Activated B cell treated with CpG ODN at 0.5 μM for 24 hours (primary cell): Measurements from ENCODE around the gene NEURL3. TPM values are rescaled to one million over a fixed set of nuclear protein-coding genes. Genes with fewer than 3 reads are reported as not detected.

Experiments
- ATAC-seq: fragments of 200-7000 bp; cut with Tn5 transposase; one replicate; pipeline ENCODE4 v1.10.0; 2021; ENCODE audit warnings: low read depth, mild to moderate bottlenecking, moderate library complexity
- CTCF ChIA-PET: fragments of 350-600 bp; sonication (Branson Sonifier 250); formaldehyde crosslinking; loops from one replicate; lab custom pipeline; 2021; ENCODE audit warnings: antibody characterized with exemption; lab: Charles Lee
- POLR2A ChIA-PET: fragments of 350-600 bp; sonication (Branson Sonifier 250); formaldehyde crosslinking; loops from one replicate; lab custom pipeline; 2021; ENCODE audit warnings: antibody characterized with exemption; lab: Charles Lee
- DNase-seq: peaks from one replicate; pipeline ENCODE4 v3.0.0; 2022
- H3K27ac Mint-ChIP-seq: one replicate; pipeline ENCODE4 v1.8.0; 2020; ENCODE audit warnings: mixed read lengths
- H3K27me3 Mint-ChIP-seq: one replicate; pipeline ENCODE4 v1.8.0; 2021; ENCODE audit warnings: mixed read lengths
- H3K36me3 Mint-ChIP-seq: one replicate; pipeline ENCODE4 v1.8.0; 2021; ENCODE audit warnings: low read depth, mixed read lengths
- H3K4me1 Mint-ChIP-seq: one replicate; pipeline ENCODE4 v1.8.0; 2021; ENCODE audit warnings: mixed read lengths
- H3K4me3 Mint-ChIP-seq: one replicate; pipeline ENCODE4 v1.8.0; 2020; ENCODE audit warnings: mild to moderate bottlenecking, mixed read lengths
- H3K9me3 Mint-ChIP-seq: one replicate; pipeline ENCODE4 v1.8.0; 2020; ENCODE audit warnings: mixed read lengths
- intact Hi-C: fragments of 100-400 bp; cut with micrococcal nuclease; formaldehyde crosslinking; loops from one replicate; pipeline ENCODE4 v1.15.1; 2024
- total RNA-seq: library from RNA; stranded (reverse); gene quantifications from 2 replicates; pipeline ENCODE4 v1.2.3, GENCODE V29; 2022
- TF ChIP-seq, protein P1 (sequence below): fragments of 200-600 bp; IDR thresholded peaks from one replicate; pipeline ENCODE4 v1.8.0; 2022; ENCODE audit warnings: antibody characterized with exemption, mild to moderate bottlenecking

Gene NEURL3
- total RNA-seq, 1 donor from 2014 or later: not detected

DNA sequence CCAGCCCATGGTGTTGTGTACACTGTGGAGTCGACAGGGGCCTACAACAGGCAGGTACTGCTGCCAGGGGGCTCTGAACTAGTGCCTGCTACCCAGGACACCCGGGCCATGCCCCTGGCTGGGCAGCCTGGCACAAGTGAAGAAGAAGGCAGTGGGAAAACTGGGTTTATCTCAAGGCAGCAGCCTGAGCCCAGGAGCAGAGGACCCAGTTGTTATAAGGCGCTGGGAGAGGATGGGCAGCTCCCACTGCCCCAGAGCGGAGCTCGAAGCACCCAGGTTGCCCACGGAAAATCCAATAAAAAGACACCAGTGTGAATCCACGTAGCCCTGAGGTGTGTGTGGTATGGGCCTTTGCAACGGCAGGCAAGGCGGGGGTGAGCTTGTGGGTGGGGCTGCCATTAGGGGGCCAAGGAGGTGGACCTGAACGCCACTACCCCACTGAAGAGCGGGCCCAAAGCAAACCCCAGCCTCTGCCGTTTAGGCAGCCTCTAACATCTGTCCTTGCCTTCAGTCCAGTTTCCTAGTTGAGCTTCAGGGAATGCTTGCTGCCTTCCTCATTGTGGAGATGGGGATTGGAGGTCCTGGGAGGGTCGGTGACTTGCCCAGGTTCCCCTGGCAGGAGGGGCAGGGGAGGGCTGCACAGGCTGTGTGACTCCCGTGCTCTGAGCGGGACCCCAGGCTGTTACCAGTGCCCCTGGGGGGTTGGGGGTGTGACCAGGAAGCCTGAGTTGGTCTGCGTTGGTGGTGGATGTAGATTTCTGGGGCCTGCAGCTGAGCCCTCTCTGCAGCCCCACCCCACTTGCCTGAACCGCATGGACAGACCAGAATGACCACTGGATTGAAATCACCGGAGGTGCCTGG, 47.4 kb upstream of the NEURL3 start:
- intact Hi-C loops: no loop called here
- Mint-ChIP-seq H3K4me3 (no peak overlapping the region), H3K36me3 (peaks cover 33% of the 10 kb centered on the region), H3K9me3 (no peaks in the 10 kb centered on the region), H3K4me1 (peaks cover 17% of the 10 kb centered on the region), H3K27me3 (no peaks in the 10 kb centered on the region), H3K27ac (no peak overlapping the region)
- ChIA-PET CTCF (interaction anchor here (3.4 to 3.7 kb wide), 3 partner anchors 14 to 144 kb away, joined by 34 to 42 read pairs (median 34); partner anchors contain the start of gene ARID5A), POLR2A (interaction anchor here (2.5 to 2.9 kb wide), 2 partner anchors 14 to 25 kb away, joined by 15 to 42 read pairs; no protein-coding TSS in a partner anchor)
- ATAC-seq: no peak
- TF ChIP-seq, protein P1, sequence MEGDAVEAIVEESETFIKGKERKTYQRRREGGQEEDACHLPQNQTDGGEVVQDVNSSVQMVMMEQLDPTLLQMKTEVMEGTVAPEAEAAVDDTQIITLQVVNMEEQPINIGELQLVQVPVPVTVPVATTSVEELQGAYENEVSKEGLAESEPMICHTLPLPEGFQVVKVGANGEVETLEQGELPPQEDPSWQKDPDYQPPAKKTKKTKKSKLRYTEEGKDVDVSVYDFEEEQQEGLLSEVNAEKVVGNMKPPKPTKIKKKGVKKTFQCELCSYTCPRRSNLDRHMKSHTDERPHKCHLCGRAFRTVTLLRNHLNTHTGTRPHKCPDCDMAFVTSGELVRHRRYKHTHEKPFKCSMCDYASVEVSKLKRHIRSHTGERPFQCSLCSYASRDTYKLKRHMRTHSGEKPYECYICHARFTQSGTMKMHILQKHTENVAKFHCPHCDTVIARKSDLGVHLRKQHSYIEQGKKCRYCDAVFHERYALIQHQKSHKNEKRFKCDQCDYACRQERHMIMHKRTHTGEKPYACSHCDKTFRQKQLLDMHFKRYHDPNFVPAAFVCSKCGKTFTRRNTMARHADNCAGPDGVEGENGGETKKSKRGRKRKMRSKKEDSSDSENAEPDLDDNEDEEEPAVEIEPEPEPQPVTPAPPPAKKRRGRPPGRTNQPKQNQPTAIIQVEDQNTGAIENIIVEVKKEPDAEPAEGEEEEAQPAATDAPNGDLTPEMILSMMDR: no peak
- DNase-seq: no peak

DNA sequence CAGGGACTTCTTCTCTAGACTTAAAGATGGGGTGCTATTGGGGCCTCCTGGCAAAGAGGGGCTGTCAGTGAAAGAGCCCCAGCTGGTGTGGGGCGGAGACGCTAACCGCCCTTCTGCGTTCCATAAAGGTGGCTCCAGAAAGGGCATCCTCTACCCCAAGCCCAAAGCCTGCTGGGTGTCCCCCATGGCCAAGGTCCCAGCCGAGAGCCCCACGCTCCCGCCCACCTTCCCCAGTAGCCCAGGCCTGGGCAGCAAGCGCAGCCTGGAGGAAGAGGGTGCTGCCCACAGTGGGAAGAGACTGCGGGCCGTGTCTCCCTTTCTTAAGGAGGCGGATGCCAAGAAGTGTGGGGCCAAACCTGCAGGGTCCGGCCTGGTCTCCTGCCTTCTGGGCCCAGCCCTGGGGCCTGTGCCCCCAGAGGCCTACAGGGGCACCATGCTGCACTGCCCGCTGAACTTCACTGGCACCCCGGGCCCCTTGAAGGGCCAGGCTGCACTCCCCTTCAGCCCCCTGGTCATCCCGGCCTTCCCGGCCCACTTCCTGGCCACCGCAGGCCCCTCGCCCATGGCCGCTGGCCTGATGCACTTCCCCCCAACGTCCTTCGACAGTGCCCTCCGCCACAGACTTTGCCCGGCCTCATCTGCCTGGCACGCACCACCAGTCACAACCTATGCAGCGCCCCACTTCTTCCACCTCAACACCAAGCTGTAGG, 46.6 kb upstream of the NEURL3 start:
- Mint-ChIP-seq H3K4me3 (no peak overlapping the region), H3K36me3 (peaks cover 39% of the 10 kb centered on the region), H3K27me3 (no peaks in the 10 kb centered on the region), H3K27ac (no peak overlapping the region), H3K4me1 (peaks cover 15% of the 10 kb centered on the region), H3K9me3 (no peaks in the 10 kb centered on the region)
- no peak for ATAC-seq
- intact Hi-C loops: no loop called here
- DNase-seq: no peak
- TF ChIP-seq, protein P1: no peak
- POLR2A ChIA-PET: interaction anchor here (2.9 kb wide), 1 partner anchor 25 kb away, joined by 42 read pairs; no protein-coding TSS in a partner anchor
- CTCF ChIA-PET: interaction anchor here (3.4 kb wide), 1 partner anchor 24 kb away, joined by 34 read pairs; no protein-coding TSS in a partner anchor

DNA sequence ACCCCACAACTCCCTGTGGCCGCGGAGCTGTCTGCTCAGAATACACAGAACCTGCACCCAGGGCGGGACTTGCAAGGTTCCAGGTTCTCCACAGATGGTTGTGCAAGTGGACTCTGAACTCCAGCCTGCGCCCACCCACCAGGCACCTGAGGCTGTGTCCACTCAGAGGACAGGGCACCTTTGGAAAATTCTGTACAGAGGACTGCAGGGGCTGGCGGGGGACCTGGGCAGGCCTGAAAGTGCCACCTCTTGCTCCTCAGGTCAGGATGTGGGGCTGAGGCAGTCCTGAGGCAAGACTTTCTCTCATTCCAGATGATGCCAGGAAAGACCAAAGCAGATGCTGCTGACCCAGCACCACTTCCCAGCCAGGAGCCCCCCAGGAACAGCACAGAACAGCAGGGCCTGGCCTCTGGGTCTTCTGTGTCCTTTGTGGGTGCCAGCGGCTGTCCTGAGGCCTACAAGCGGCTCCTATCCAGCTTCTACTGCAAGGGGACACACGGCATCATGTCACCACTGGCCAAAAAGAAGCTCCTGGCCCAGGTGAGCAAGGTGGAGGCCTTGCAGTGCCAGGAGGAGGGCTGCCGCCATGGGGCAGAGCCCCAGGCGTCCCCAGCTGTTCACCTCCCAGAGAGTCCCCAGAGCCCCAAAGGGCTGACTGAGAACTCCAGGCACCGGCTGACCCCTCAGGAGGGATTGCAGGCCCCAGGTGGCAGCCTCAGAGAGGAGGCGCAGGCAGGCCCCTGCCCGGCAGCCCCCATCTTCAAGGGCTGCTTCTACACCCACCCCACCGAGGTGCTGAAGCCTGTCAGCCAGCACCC, 45.8 kb upstream of the NEURL3 start:
- Mint-ChIP-seq H3K27ac (no peak overlapping the region), H3K9me3 (no peaks in the 10 kb centered on the region), H3K36me3 (peaks cover 46% of the 10 kb centered on the region), H3K4me1 (peaks cover 15% of the 10 kb centered on the region), H3K27me3 (no peaks in the 10 kb centered on the region), H3K4me3 (no peak overlapping the region)
- TF ChIP-seq, protein P1: no peak
- ChIA-PET CTCF (no interaction called here), POLR2A (interaction anchor here (1.5 to 1.6 kb wide), 2 partner anchors 13 to 24 kb away, joined by 4 to 5 read pairs; no protein-coding TSS in a partner anchor)
- DNase-seq (no peak), ATAC-seq (no peak)
- intact Hi-C loops: no loop called here

DNA sequence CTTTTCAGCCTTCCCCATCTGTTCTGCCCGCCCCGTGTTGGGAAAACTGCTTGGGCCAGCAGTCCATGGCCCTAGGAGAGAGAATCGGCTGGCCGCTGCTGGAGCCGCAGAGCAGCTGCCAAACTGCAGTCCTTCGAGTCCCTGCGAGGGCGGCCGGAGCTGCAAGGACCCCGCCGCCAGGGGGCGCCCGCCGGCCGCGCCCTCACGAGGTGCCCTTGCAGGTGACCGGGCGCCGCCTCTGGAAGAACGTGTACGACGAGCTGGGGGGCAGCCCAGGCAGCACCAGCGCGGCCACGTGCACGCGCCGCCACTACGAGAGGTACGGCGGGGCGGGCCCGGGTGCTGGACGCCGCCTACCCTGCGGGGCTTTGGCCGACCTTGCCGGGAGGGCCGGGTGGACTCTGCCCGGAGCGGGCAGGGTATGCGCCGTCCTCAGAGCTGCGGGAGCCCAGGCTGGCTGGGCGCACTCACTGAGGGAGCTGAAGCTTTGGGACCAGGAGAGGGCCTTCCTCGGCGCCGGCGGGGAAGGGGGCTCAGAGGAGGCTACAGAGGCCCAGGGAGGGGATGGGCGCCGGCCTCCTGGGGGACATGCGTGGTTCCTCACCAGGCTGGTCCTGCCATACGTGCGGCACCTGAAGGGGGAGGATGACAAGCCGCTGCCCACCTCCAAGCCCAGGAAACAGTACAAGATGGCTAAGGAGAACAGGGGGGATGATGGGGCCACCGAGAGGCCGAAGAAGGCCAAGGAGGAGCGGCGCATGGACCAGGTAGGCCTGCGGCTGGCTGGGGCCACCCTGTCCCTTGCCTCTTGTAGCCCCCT, 45.0 kb upstream of the NEURL3 start:
- Mint-ChIP-seq H3K27me3 (no peaks in the 10 kb centered on the region), H3K36me3 (peaks cover 53% of the 10 kb centered on the region), H3K4me1 (peaks cover 19% of the 10 kb centered on the region), H3K9me3 (no peaks in the 10 kb centered on the region), H3K4me3 (no peak overlapping the region), H3K27ac (no peak overlapping the region)
- intact Hi-C loops: no loop called here
- ChIA-PET CTCF (interaction anchor here (1.2 kb wide), 1 partner anchor 11 kb away, joined by 4 read pairs; no protein-coding TSS in a partner anchor), POLR2A (interaction anchor here (1.5 to 1.6 kb wide), 2 partner anchors 12 to 23 kb away, joined by 4 to 5 read pairs; no protein-coding TSS in a partner anchor)
- DNase-seq (no peak), ATAC-seq (no peak)
- TF ChIP-seq, protein P1: no peak
